Gastroesophageal sphincter (tissue), 3 donors: ENCODE measurements around the gene PLAU.

ENCODE experiments used
- CTCF ChIP-seq, 4 experiments: fragments of 200-600 bp in 2 of 4; fragments of 450-650 bp in 2 of 4; sonication (generic) in 1 of 4; IDR thresholded peaks; one replicate each; pipeline ENCODE4 v1.5.1; 2017 to 2019; ENCODE audit warnings: antibody characterized with exemption in 4 of 4, mild to moderate bottlenecking in 2 of 4, moderate library complexity in 2 of 4
- POLR2AphosphoS5 ChIP-seq: sonication (generic); formaldehyde crosslinking; IDR thresholded peaks from one replicate; pipeline ENCODE4 v1.6.1; 2017; ENCODE audit warnings: antibody characterized with exemption

GRCh38 chr10:73937333-73938043 is 26.6 kb downstream of the PLAU start:
- TF ChIP-seq CTCF (IDR thresholded peaks at IDR 0.05) (no peak), POLR2AphosphoS5 (no peak)
